ENCODE data around the gene VPS25. TPM values are rescaled to one million over a fixed set of nuclear protein-coding genes. Genes with fewer than 3 reads are reported as not detected.

Gene VPS25
- total RNA-seq, 4 donors from 2014 or later: 38.5 to 71.2 (median 56.3) TPM

- TF ChIP-seq CTCF (IDR thresholded peaks at IDR 0.05): no peak
- TF ChIP-seq POLR2A (IDR thresholded peaks at IDR 0.05): no peak
- 96 to 98% methylated on average over 5 of the region's 5 CpGs for WGBS, 2 donors
- no peak for DNase-seq
- intact Hi-C loops (cut with DNase I): no loop called here
- Histone ChIP-seq H3K4me1 (peaks cover 9 to 30% of the 10 kb centered on the region in 2 donors), H3K9me3 (no peaks in the 10 kb centered on the region), H3K27me3 (peaks cover 17% of the 10 kb centered on the region), H3K36me3 (peaks cover 27 to 30% of the 10 kb centered on the region in 2 donors), H3K27ac (no peak overlapping the region), H3K4me3 (replicated peaks in 1 of 3) (no peak overlapping the region)
These were observed 5.3 kb downstream of the VPS25 start for GRCh38 chr17:42778570-42778969.

- TF ChIP-seq POLR2A (IDR thresholded peaks at IDR 0.05) (no peak), CTCF (IDR thresholded peaks at IDR 0.05) (no peak)
- intact Hi-C loops (cut with DNase I): no loop called here
These were observed 6.2 kb downstream of the VPS25 start for GRCh38 chr17:42779304-42779935.

GRCh38 chr17:42779936-42780850 lies 6.9 kb downstream of the VPS25 start, which contains the start of gene WNK4:
Gene WNK4, plus strand, starts transcription at chr17:42780610. Its CDS starts 89 bp downstream, at chr17:42780699.
- no peak for DNase-seq
- intact Hi-C loops (cut with DNase I): no loop called here
- H3K27me3 ChIP-seq: peaks cover 17% of the 10 kb centered on the region
- no peak for TF ChIP-seq CTCF (IDR thresholded peaks at IDR 0.05)
- H3K27ac ChIP-seq: no peak within 1 kb of the TSS
- peaks cover 26 to 30% of the 10 kb centered on the region in 2 donors for H3K36me3 ChIP-seq
- H3K4me3 ChIP-seq (replicated peaks in 1 of 3): peak within 1 kb of the TSS in 1 of 3 donors; percentile 4
- WGBS, 2 donors: 15 to 32% methylated on average over 12 to 30 of the region's 65 CpGs
- peaks cover 3 to 38% of the 10 kb centered on the region in 2 donors for H3K4me1 ChIP-seq
- H3K9me3 ChIP-seq: no peaks in the 10 kb centered on the region

More at GRCh38 chr17:42779304-42779935, 6.2 kb downstream of the VPS25 start:
- Histone ChIP-seq H3K9me3 (no peaks in the 10 kb centered on the region), H3K4me3 (replicated peaks in 1 of 3) (no peak overlapping the region), H3K36me3 (peaks cover 27 to 30% of the 10 kb centered on the region in 2 donors), H3K4me1 (peaks cover 3 to 31% of the 10 kb centered on the region in 2 donors), H3K27me3 (peaks cover 17% of the 10 kb centered on the region), H3K27ac (no peak overlapping the region)
- DNase-seq: no peak
- 80 to 95% methylated on average over 3 of the region's 3 CpGs for WGBS, 2 donors

- no peak overlapping the region for H3K27ac ChIP-seq
- intact Hi-C loops (cut with DNase I): no loop called here
- 0 to 8% methylated on average over 2 to 21 of the region's 39 CpGs for WGBS, 2 donors
- peaks cover 3 to 41% of the 10 kb centered on the region in 2 donors for H3K4me1 ChIP-seq
- DNase-seq: no peak
- H3K27me3 ChIP-seq: peaks cover 17% of the 10 kb centered on the region
- peak overlapping the region in 1 of 3 donors; percentile 4 for H3K4me3 ChIP-seq (replicated peaks in 1 of 3)
- H3K9me3 ChIP-seq: no peaks in the 10 kb centered on the region
- TF ChIP-seq CTCF (IDR thresholded peaks at IDR 0.05) (no peak), POLR2A (IDR thresholded peaks at IDR 0.05) (no peak)
- peaks cover 22 to 30% of the 10 kb centered on the region in 2 donors for H3K36me3 ChIP-seq
These were observed 7.8 kb downstream of the VPS25 start for GRCh38 chr17:42780851-42781638.

Measured in thyroid gland (tissue), 4 donors.